Ovary (tissue), 9 donors: ENCODE data around the gene LPCAT1. TPM values are rescaled to one million over a fixed set of nuclear protein-coding genes. Genes with fewer than 3 reads are reported as not detected.

ENCODE experiments used
- DNase-seq, 5 donors: peaks; one replicate each; pipeline ENCODE4 v3.0.0-alpha.2; 2019 to 2020
- H3K27ac ChIP-seq, 2 donors: fragments of 200-600 bp; one replicate each; pipeline versions ENCODE4 v1.5.1 to v1.8.0; 2019 to 2022
- H3K27me3 ChIP-seq: fragments of 200-600 bp; one replicate; pipeline ENCODE4 v1.8.0; 2022
- H3K36me3 ChIP-seq: fragments of 200-600 bp; sonication (generic); one replicate; pipeline ENCODE4 v1.5.1; 2019
- H3K4me1 ChIP-seq: one replicate; pipeline ENCODE4 v1.8.1; 2013; ENCODE audit warnings: mild to moderate bottlenecking, moderate library complexity; ENCODE audit not compliant: insufficient read depth
- H3K4me3 ChIP-seq: fragments of 200-600 bp; sonication (generic); one replicate; pipeline ENCODE4 v1.5.1; 2017
- H3K9me3 ChIP-seq, 2 donors: fragments of 200-600 bp in 1 of 2; sonication (generic) in 1 of 2; one replicate each; pipeline versions ENCODE4 v1.5.1 to v1.8.1; 2013 to 2019; ENCODE audit warnings: mild to moderate bottlenecking in 1 of 2, moderate library complexity in 1 of 2
- EP300 ChIP-seq: sonication (generic); formaldehyde crosslinking; IDR thresholded peaks from one replicate; pipeline ENCODE4 v1.6.1; 2017; ENCODE audit warnings: antibody characterized with exemption
- POLR2A ChIP-seq: fragments of 450-650 bp; IDR thresholded peaks from one replicate; pipeline ENCODE4 v1.6.1; 2017; ENCODE audit warnings: antibody characterized with exemption, mild to moderate bottlenecking, moderate library complexity
- WGBS, 3 donors: extraction: QIAGEN DNeasy Blood & Tissue Kit in 1 of 3; methylation state at CpG; one replicate each; pipeline versions ENCODE4 v1.1.5 to v1.1.7; 2013 to 2017; 5-methylcytosine and 5-hydroxymethylcytosine counted together
- intact Hi-C, 4 donors: fragments of 100-400 bp; cut with DNase I; formaldehyde crosslinking; loops; one replicate each; pipeline versions ENCODE4 v1.11.0 to v1.15.1; 2022 to 2023
- microRNA-seq, 3 donors: library from miRNA; unstranded; fragments of <30 nt; microRNA quantifications; one replicate each; pipeline versions ENCODE4 to v1.2.0, GENCODE V29; 2019 to 2020
- polyA plus RNA-seq, 2 donors: library from polyadenylated mRNA; stranded (reverse); fragments of 200-250 nt in 1 of 2; fragments of 350-450 nt in 1 of 2; fragmentation: Illumina TruSeq in 1 of 2; extraction: RNeasy Lipid Tissue Mini Kit (QIAGEN cat#74804) in 1 of 2; gene quantifications; one replicate each; pipeline ENCODE4 v1.2.3, GENCODE V29; 2013 to 2014
- small RNA-seq: library from RNA; depleted of rRNA; stranded (forward); fragments of <200 nt; gene quantifications from one replicate; pipeline ENCODE3, GENCODE V24; 2016
- total RNA-seq, 7 donors: library from RNA; depleted of rRNA in 2 of 7; stranded (reverse); fragments of >200 nt in 2 of 7; fragmentation: NEBNext Ultra II Directional in 3 of 7; extraction: Animal tissue kit (Norgen Biotek cat#: 25700) in 3 of 7; gene quantifications; one replicate each; pipeline versions ENCODE4 v1.1.0 to v1.2.4, GENCODE V29; 2016 to 2023
- TF ChIP-seq, protein P1 (sequence below), 3 donors: fragments of 450-650 bp in 2 of 3; fragments of 200-600 bp in 1 of 3; IDR thresholded peaks; one replicate each; pipeline versions ENCODE4 v1.5.1 to v1.8.0; 2016 to 2022; ENCODE audit warnings: antibody characterized with exemption in 3 of 3, mild to moderate bottlenecking in 1 of 3
- donor health status: DM: no; HTN: no; CAD: no; lungs with moderate emphysema.
- donor health status: DM: no; HTN: no; CAD: no.
- donor health status: Bipolar disorder and iron deficiency.
- donor health status: DM: yes; HTN: yes; CAD: no.
- donor health status: DM: no; HTN: no; CAD: no.
- donor health status: DM: yes; HTN: yes; CAD: no.

Gene LPCAT1
- total and polyA plus RNA-seq, 9 donors: 13.0 to 57.1 (median 25.3) TPM

DNA sequence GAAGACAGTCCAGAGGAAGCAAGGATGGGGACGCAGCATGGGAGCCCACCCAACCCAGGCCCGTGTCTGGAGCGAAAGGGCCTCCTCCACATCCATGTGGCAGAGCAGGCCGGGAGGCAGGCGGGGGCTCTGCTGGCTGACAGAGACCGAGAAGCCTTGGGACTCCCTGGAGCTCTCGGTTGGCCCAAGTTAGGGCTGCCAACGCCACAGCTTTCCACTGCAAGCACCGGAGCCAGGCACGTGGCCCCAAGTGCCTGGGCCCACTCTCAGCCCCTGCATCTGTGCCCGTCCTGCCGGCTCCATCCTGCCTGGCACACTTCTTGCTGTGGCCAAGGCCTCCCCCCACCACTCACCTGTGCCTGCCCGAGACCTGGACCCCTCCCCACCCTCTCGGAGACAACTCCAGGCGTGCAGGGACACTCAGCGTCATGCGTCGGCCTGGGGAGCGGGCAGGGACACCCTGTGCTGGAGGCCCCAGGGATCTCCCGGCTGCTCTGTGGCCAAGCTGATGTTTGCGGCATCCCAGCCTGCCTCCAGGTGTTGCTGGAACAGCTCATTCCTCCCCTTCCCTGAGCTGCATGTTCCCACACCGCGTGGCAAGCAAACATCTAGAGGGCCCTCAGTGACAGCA is 110.0 kb downstream of the LPCAT1 start:
- no peaks in the 10 kb centered on the region for H3K9me3 ChIP-seq
- no peaks in the 10 kb centered on the region for H3K27me3 ChIP-seq
- H3K4me1 ChIP-seq: no peaks in the 10 kb centered on the region
- intact Hi-C loops: no loop called here
- DNase-seq: no peak
- TF ChIP-seq, protein P1, sequence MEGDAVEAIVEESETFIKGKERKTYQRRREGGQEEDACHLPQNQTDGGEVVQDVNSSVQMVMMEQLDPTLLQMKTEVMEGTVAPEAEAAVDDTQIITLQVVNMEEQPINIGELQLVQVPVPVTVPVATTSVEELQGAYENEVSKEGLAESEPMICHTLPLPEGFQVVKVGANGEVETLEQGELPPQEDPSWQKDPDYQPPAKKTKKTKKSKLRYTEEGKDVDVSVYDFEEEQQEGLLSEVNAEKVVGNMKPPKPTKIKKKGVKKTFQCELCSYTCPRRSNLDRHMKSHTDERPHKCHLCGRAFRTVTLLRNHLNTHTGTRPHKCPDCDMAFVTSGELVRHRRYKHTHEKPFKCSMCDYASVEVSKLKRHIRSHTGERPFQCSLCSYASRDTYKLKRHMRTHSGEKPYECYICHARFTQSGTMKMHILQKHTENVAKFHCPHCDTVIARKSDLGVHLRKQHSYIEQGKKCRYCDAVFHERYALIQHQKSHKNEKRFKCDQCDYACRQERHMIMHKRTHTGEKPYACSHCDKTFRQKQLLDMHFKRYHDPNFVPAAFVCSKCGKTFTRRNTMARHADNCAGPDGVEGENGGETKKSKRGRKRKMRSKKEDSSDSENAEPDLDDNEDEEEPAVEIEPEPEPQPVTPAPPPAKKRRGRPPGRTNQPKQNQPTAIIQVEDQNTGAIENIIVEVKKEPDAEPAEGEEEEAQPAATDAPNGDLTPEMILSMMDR (IDR thresholded peaks at IDR 0.05): no peak
- TF ChIP-seq EP300 (no peak), POLR2A (no peak)
- no peak overlapping the region for H3K4me3 ChIP-seq
- no peaks in the 10 kb centered on the region for H3K36me3 ChIP-seq
- WGBS, 3 donors: 62 to 73% (median 66%) methylated on average over 18 to 23 of the region's 23 CpGs
- no peak overlapping the region for H3K27ac ChIP-seq

DNA sequence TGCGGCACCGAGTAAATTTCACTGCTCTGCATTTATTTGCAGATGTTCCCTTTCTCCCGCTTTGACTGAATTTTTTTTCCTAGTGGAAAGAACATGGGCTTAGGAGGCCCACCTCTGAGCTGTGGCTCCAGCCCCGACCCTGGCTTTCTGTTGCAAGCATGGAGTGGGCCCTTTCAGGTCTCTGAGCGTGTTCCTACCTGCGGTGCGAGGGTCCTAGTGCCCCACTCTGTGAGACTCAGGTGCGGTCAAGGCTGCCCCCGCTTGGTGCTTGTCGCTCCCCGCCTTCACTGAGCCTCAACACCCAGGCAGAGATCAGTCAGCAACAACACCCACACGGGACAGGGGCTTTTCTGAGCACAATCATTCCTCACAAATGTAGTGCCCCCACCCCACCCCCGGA is 110.5 kb downstream of the LPCAT1 start:
- WGBS, 3 donors: 44 to 50% (median 48%) methylated on average over 13 of the region's 13 CpGs
- intact Hi-C loops: no loop called here
- Histone ChIP-seq H3K4me1 (no peaks in the 10 kb centered on the region), H3K27ac (no peak overlapping the region), H3K36me3 (no peaks in the 10 kb centered on the region), H3K27me3 (no peaks in the 10 kb centered on the region), H3K4me3 (no peak overlapping the region), H3K9me3 (no peaks in the 10 kb centered on the region)
- DNase-seq: no peak
- no peak for TF ChIP-seq EP300
- TF ChIP-seq POLR2A: no peak
- TF ChIP-seq, protein P1 (IDR thresholded peaks at IDR 0.05): no peak

GRCh38 chr5:1412621-1413020 is 111.1 kb downstream of the LPCAT1 start:
- Histone ChIP-seq H3K27me3 (no peaks in the 10 kb centered on the region), H3K4me1 (no peaks in the 10 kb centered on the region), H3K4me3 (no peak overlapping the region), H3K36me3 (no peaks in the 10 kb centered on the region), H3K9me3 (no peaks in the 10 kb centered on the region), H3K27ac (no peak overlapping the region)
- 35 to 43% (median 36%) methylated on average over 10 of the region's 10 CpGs for WGBS, 3 donors
- no peak for DNase-seq
- TF ChIP-seq POLR2A: no peak
- no peak for TF ChIP-seq EP300
- TF ChIP-seq, protein P1 (IDR thresholded peaks at IDR 0.05): no peak
- intact Hi-C loops: no loop called here

DNA sequence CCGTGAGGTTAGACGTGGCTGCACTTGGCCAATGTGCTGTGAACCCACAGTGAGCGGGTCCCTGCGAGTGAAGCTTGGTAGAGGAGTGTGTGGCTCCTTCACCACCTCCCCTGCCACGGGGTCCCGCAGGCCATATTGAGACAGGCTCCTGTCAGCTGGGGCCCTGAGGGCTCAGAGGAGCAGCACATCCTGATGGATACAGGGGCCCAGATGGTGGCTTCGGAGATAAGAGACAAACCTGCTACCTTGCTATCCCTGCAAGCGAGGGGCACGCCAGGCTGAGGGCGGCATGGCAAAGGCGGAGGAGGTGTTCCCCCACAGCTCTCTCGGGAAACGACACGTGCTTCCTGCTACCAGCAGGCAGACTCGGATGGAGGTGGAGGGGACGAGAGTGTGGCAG is 111.6 kb downstream of the LPCAT1 start:
- DNase-seq: no peak
- 46 to 50% (median 49%) methylated on average over 16 of the region's 16 CpGs for WGBS, 3 donors
- intact Hi-C loops: no loop called here
- Histone ChIP-seq H3K4me1 (no peaks in the 10 kb centered on the region), H3K27me3 (no peaks in the 10 kb centered on the region), H3K36me3 (no peaks in the 10 kb centered on the region), H3K9me3 (no peaks in the 10 kb centered on the region), H3K4me3 (no peak overlapping the region), H3K27ac (no peak overlapping the region)
- TF ChIP-seq EP300 (no peak), POLR2A (no peak)
- TF ChIP-seq, protein P1 (IDR thresholded peaks at IDR 0.05): no peak

Small RNA genes lying within 50 kb of the gene (microRNA-seq; reads per million reads assigned to microRNA genes)
- 0 reads per million in 3 donors for gene MIR6075

Small RNA genes lying within 50 kb of the gene (small RNA-seq; reads per million reads assigned to genes)
- gene MIR6075: not detected

Other genes starting within 250 kb of the LPCAT1 start
- gene TERT, start 228.9 kb downstream of the LPCAT1 start, total RNA-seq: 1 to 10 TPM in 1 of 7 donors, under 1 TPM in 1, not detected in 5; 0.10 to 3.1 TPM
- not detected for gene TERT, start 228.9 kb downstream of the LPCAT1 start, polyA plus RNA-seq
- 10 to 100 TPM; 28.1 to 68.0 (median 49.0) TPM for gene CLPTM1L, start 178.9 kb downstream of the LPCAT1 start, total RNA-seq
- gene CLPTM1L, start 178.9 kb downstream of the LPCAT1 start, polyA plus RNA-seq: 10 to 100 TPM; 46.5 to 96.2 TPM
- under 1 TPM; 0.05 to 0.62 (median 0.38) TPM for gene SLC6A3, start 78.5 kb downstream of the LPCAT1 start, total RNA-seq
- under 1 TPM; 0.40 to 0.56 TPM for gene SLC6A3, start 78.5 kb downstream of the LPCAT1 start, polyA plus RNA-seq